GM18526 (cell line): Measurements from ENCODE around the gene LYL1.

Experiments used
- POLR2A ChIP-seq: IDR thresholded peaks from 3 replicates; pipeline ENCODE4 v1.6.1; 2011; ENCODE audit not compliant: insufficient read length; ENCODE audit errors: extremely low read depth

Gene LYL1

DNA sequence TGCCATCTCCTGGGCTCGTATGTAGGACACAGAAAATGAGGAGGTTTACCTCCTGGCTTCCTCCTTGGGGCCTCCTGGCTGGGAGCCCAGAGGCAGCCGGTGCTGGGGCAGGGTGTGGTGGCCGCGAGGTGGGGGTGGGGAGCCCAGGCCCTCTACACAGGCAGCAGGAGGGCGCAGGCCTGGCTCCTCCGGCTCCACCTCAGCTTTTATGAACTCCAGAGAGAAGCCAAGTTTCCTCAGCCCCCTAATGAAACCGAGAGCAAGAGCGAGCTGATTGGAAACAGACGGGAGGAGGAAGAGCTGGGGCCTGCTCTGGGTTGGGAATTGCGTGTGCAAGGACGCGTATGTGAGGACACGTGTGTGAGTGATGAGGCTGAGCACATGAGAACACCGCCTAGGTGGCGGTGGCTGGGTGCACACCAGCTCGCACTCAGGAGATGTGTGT is 23.1 kb downstream of the LYL1 start:
- no peak for TF ChIP-seq POLR2A

DNA sequence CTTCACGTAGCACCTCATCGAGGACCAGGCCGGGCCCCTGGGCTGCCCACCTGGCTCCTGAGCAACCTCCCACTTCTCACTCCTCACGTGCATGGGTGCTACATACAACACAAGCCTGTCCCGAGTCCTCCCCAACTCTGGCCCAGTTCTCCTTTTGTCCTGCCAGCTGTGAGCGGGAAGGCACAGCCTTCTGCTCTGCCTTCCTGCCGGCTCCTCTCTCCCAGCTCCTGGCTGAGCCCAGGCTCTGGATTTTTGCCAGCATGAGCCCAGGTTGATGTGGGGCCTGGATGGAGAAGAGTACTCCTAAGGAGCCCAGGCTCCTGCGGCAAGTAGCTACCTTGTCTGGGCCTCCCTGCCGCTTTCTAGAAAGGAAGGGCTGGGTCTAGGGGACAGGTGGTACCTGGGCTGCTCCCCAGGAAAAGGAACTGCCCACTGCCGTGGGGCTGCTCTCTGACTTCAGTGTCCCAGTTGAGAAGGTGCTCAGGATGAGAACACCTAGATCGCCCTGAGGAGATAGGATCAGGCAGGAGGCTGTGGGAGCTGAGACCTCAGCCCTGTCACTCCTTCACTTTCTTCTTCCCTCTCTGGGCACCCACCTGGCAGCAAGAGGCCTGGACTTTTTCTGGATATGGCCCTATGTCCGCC is 23.6 kb downstream of the LYL1 start:
- no peak for TF ChIP-seq POLR2A

DNA sequence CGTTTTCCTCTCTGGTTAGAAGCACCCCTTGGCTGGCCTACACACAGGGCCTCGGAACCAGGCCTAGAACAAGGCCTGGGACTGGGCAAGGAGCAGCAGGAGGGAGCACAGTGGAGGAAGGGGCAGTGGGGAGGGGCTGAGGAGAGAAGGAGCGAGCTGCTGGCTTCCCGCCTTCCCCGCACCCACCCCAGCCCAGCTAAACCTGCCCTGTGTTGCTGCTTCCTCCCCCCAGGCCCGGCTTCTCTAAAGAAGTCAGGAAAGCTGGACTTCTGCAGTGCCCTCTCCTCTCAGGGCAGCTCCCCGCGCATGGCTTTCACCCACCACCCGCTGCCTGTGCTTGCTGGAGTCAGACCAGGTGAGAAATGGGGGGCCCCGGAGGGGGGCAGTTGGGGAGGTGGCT is 24.3 kb downstream of the LYL1 start:
- no peak for TF ChIP-seq POLR2A

DNA sequence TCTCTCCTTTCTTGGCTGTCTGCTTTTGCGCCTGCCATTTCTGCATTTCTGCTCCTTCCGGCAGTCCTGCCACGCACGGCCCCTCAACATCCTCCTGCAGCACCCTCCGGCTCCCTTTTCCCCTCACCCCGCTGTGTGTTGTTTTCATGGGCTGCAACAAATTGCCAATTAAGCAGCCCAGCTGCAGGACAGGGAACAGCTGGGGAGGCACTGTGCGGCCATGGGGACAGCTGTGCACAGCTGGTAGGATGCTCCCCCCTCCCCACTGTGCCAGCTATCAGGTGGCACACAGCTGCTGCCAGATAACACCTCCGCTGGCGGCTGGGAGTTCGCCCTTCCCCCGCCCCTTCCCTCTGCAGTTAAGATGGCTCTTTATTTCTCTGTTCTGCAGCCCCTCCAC is 25.4 kb downstream of the LYL1 start:
- no peak for TF ChIP-seq POLR2A

DNA sequence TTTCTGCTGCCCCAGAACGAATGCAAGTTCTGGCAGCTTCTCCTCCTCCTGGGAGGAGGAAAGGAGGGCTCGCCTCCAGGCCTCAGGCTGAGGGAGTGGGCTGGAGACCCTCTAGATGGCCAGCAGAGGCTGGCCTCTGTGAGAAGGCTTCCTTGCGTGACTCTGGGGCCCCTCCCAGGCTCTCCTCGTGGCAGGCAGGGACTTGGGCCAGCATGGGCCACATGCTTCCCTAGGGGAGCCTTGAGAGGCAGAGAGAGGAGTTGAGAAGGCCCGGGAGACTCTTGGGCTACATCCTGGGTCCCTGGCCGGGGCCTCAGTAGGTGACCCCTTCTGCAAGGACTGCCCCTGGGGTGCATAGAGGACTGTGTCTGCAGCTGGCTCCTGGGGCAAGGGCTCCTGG is 25.9 kb downstream of the LYL1 start:
- no peak for TF ChIP-seq POLR2A

DNA sequence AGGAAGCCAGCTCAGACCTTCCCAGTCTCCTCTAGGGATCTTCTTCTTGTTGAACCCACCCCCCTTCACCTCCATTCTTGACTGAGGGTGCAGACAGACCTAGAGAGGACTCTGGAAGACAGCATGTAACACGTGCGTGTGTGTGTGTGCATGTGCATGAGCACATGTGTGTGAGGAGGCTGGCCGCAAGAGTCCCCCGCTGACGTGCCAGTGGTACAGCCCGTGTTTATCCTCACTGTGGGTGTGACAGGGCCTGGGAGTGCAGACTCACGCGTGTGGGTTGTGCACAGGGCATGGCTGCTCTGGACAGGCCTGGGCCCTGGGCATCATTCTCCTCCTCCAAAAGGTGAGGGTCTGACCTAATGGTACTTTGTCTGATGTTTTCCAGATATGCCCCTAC is 26.3 kb downstream of the LYL1 start:
- TF ChIP-seq POLR2A: no peak

DNA sequence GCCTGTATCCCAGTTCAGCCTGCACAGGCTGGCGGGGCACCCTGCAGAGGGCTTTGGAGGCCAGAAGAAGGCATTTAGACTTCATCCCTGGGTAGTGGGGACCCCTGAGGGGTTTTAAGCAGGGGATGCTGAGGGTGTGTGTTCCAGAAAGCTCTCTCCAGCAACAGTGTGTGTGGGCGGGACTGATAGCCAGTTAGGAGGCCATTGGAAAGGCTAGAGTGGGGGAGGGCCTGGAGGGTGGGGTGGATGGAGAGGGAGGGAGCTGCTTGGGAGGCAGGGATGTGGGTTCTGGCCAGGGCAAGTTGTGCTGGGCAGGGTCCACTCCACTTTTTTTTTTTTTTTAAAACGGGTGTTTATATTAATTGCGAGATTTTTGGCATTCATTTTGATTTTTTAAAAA is 28.3 kb downstream of the LYL1 start:
- no peak for TF ChIP-seq POLR2A

DNA sequence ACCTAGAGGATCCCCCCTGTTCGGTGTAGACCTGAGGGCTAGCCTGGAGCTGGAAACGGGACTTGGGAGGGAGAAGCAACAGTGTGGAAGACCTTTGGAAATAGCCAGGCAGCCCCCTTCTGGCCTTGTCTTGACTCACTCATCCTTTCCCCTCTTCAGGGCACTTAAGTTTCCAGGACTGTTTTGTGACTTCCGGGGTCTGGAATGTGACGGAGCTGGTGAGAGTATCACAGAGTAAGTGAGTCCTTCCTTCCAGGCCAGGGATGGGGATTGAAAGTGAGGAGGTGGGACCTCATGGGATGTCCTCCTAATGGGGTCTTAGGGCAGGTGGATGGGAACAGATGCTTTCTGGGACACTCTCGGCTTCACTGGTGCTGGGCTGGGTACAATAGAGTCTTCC is 29.4 kb downstream of the LYL1 start:
- no peak for TF ChIP-seq POLR2A

DNA sequence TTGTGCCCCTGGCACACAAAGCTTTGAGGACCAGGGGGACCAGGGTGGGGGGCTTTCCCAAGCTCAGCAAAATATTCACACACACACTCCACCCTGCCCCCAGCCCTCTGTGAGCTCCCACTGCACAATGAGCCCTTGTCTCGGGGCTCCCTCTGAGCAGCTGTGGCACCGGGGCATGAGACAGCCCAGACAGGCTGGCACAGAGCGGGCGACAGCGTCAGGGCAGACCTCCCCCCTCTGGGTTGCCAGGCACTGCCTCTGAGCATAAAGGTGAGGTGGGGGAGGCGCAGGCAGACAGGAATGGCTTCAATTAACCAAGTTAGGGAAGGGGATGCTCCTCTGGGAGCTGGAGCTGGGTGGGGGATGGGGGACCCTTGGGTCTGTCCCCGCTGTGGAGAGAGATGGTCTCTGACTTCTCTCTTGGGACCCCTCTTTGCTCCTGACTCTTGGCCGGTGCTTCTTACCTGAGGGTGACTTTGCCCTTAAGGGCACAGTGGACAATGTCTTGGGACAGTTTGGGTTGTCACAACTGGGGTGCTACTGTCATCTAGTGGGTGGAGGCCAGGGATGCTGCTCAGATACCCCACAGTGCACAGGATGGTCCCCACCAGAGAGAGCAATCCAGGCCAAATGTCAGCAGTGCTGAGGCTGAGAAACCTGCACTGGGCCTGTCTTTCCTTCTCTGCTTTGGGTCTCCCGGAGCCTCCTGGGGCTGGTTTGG is 30.3 kb downstream of the LYL1 start:
- no peak for TF ChIP-seq POLR2A

DNA sequence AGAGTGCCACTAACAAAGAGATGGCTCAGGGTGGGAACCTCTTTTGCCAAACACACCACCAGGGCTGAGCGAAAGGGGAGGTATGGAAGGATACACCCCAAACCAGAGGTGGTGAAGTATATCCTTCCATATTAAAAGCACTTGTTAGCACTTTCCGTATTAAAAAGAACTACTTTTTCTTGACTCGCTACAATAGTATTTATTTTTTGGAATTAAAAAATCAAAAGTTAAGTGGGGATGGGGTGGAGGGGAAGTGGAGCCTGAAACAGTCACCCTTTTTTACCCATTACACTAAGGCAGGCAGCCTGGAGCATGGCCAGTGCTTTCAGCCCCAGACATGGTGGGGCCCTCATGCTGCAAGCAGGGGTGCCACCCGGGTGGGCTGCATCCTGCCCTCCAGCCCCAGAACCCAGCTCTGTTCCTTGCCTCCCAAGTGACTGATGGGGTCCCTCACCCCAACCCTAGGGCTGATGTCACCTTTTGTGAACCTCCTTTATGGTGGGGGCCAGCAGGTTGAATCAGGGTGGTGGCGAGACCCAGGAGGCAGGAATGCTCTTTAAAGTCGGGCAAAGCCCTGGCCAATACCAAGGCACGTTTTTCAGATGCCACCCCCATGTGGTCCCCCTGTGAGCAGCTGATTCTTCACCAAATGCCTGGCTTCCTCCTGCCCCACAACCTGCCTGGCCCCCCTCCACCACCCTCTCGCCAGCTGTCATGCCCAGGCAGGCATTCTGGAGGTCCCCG is 31.0 kb downstream of the LYL1 start:
- no peak for TF ChIP-seq POLR2A

DNA sequence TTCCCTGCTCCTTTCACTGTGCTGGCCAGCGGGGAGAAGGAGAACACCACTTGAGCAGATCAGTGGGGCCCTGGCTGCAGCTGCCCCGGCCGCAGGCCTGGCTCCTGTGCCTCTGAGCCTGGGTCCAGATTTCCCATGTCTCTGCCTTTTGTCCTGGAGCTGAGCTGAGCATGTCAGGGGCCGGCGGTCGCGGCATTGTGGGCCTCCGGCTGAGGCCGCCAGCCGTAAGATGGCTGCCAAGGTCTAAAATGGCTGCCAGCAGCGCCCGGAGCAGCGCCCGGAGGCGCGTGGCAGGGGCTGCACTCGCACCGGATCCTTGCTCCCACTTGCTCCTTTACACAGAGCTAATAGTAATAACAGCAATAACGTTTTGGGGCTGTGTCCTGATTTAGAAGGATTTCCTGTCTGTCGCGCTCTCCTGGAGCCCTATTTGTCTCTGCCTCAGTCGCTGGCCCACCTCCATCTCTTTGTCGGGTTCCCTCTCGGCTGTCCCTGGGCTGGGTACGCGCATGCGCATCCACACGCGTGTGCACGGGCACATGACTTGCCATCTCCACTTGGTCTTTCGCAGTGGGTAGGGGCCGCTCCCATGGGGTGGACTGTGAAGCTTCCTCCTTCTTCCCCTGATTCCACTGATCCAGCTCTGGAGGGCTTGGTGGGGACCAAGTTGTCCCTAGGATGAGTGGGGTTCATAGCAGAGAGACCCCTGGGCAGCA is 32.1 kb downstream of the LYL1 start:
- TF ChIP-seq POLR2A: no peak

DNA sequence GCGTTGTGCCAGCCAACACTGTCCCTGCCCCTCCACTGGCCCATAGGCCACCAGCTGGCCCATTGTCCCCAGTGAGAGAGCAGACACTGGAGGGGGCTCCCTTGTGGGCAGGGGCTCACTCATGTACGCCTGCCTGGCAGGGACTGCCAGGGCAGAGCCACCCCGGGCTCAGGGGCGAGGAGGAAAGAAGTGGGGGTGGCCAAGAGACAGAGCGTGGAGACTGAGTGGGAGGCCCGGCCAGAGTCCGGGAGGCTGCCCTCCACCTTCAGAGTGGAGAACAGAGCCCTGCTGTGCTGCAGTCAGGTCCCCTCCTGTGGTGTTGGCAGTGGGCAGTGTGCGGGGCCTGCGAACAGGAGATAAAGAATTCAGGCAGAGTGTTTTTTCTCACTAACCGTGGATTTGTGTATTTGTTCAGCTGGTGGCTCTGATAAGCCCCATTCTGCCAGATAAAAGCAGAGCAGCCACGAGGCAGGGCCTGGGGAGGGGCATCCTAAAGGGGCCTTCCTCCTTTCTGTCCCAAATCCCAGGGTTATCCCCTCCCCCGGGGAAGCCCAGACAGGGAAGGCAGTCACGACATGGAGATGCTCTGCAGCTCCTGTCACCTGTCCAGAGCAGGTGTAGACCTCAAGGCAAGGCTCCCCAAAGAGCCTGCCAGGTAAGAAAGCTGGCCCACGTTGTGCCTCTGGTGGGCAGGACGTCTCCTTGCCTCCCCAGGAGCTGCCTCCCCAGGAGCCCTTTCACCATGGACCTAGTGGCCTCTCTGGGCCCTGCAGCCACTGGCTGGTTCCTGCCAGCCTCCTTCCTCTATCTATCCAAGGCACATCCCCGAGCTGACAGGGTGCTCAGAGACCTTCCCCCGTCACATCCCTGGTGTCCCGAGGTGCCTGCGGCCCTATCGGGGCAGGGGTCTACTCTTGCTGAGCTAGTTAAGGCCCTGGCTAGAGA is 33.0 kb downstream of the LYL1 start:
- no peak for TF ChIP-seq POLR2A

DNA sequence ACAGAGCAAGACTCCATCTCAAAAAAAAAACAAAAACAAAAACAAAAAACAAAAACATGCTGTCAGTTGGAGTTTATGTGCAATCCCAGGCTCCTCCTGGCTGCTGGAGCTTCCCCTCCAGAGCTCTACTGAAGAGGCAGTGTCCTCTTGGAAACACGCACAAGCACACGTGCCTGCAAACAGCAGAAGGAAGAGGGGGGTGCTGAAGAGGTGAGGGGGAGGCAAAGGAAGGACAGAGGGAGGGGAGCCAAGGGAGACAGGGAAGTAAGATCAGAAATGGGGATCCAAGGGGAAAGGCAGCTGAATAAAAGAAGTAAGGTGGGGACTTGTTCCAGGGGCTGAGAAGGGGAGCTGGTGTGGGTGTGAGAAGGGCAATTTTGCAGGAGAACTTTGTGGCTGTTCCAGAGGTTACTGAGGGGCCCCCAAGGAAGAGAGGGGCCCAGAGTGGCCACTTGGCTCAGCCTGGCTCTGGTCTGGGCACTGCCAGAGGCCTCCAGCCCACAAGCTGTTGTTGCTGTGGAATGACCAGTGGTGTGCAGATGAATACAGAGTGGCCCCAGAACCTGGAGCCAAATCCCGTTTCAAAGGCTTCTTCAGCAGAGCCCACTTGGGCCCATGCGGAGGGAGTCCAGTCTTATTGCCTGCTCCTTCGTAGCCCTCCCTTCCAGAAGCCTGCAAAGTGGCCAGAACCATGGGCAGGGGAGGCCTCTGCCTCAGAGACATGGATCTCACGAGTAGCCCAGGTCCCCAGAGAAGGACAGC is 34.4 kb downstream of the LYL1 start:
- no peak for TF ChIP-seq POLR2A
